H1 (cell line): ENCODE data around the gene IDH2. TPM values are rescaled to one million over a fixed set of nuclear protein-coding genes. Genes with fewer than 3 reads are reported as not detected.

Experiments used
- CTCF ChIA-PET: fragments of 300-600 bp; sonication (Branson Sonifier 250); formaldehyde crosslinking; loops from one replicate; lab custom pipeline; 2021; ENCODE audit not compliant: partially characterized antibody; lab: Charles Lee
- POLR2A ChIA-PET: fragments of 300-600 bp; sonication (Branson Sonifier 250); formaldehyde crosslinking; loops from one replicate; lab custom pipeline; 2021; ENCODE audit warnings: inconsistent platforms; ENCODE audit not compliant: partially characterized antibody; lab: Charles Lee
- DNase-seq, 2 experiments: peaks; one replicate each; pipeline versions ENCODE4 v3.0.0 to v3.0.0-alpha.2; 2010 to 2022; ENCODE audit warnings: low spot score in 2 of 2, low read depth in 1 of 2, mixed read lengths in 1 of 2
- FAIRE-seq: peaks from 2 replicates; lab custom pipeline; 2011; peaks lifted over from hg19 to GRCh38; lab: Jason Lieb, UNC
- H2AFZ ChIP-seq: 2 replicates; pipeline ENCODE4 v1.8.1; 2012; ENCODE audit warnings: low read length, inconsistent platforms
- H2AK5ac ChIP-seq: 2 replicates; pipeline ENCODE4 v1.6.1; 2013; ENCODE audit warnings: low read depth, low read length
- H2BK120ac ChIP-seq: replicated peaks from 2 replicates; pipeline ENCODE3; 2013; ENCODE audit warnings: low read depth, low read length, inconsistent platforms
- H2BK12ac ChIP-seq: 2 replicates; pipeline ENCODE4 v1.6.1; 2013; ENCODE audit warnings: low read depth, low read length
- H2BK15ac ChIP-seq: 2 replicates; pipeline ENCODE4 v1.6.1; 2013; ENCODE audit warnings: low read length
- H2BK20ac ChIP-seq: 2 replicates; pipeline ENCODE4 v1.6.1; 2013; ENCODE audit warnings: low read length
- H2BK5ac ChIP-seq: 2 replicates; pipeline ENCODE4 v1.6.1; 2013; ENCODE audit warnings: low read depth, low read length
- H3K14ac ChIP-seq: 2 replicates; pipeline ENCODE4 v1.6.1; 2013; ENCODE audit warnings: inconsistent platforms; ENCODE audit not compliant: insufficient read length
- H3K18ac ChIP-seq: 2 replicates; pipeline ENCODE4 v1.6.1; 2013; ENCODE audit warnings: low read length; ENCODE audit errors: extremely low read depth
- H3K23ac ChIP-seq: 2 replicates; pipeline ENCODE4 v1.6.1; 2013; ENCODE audit warnings: inconsistent platforms; ENCODE audit not compliant: insufficient read length
- H3K23me2 ChIP-seq: 2 replicates; pipeline ENCODE4 v1.6.1; 2013; ENCODE audit warnings: low read depth, low read length
- H3K27ac ChIP-seq: 2 replicates; pipeline ENCODE4 v1.6.1; 2011; ENCODE audit warnings: low read depth, low read length, inconsistent platforms
- H3K27me3 ChIP-seq, 4 experiments: replicated peaks in 1 of 4; 1 replicate in 1 of 4; 2 replicates in 3 of 4; pipeline versions ENCODE4 v1.6.1 to v1.8.1; 2011 to 2013; ENCODE audit warnings: low read length in 3 of 4, mild to moderate bottlenecking in 3 of 4, inconsistent platforms in 2 of 4, mixed read lengths in 2 of 4, moderate library complexity in 1 of 4; ENCODE audit not compliant: control insufficient read depth in 3 of 4, insufficient read depth in 3 of 4; ENCODE audit errors: extremely low read depth in 1 of 4
- H3K36me3 ChIP-seq, 4 experiments: 2 replicates each; pipeline versions ENCODE4 v1.6.1 to v1.8.1; 2011 to 2013; ENCODE audit warnings: mild to moderate bottlenecking in 4 of 4, low read length in 3 of 4, moderate library complexity in 2 of 4, control low read depth in 1 of 4, inconsistent platforms in 1 of 4; ENCODE audit not compliant: insufficient read depth in 4 of 4, control insufficient read depth in 2 of 4
- H3K4ac ChIP-seq: replicated peaks from 2 replicates; pipeline ENCODE3; 2013; ENCODE audit warnings: low read length, low read depth, mixed read lengths, inconsistent platforms; ENCODE audit not compliant: insufficient read length
- H3K4me1 ChIP-seq, 4 experiments: replicated peaks in 1 of 4; 1 replicate in 1 of 4; 2 replicates in 3 of 4; pipeline versions ENCODE4 v1.6.1 to v1.8.1; 2011 to 2013; ENCODE audit warnings: low read length in 3 of 4, inconsistent platforms in 2 of 4, mixed read lengths in 1 of 4; ENCODE audit not compliant: insufficient read depth in 4 of 4, control insufficient read depth in 3 of 4
- H3K4me2 ChIP-seq, 2 experiments: 2 replicates each; pipeline versions ENCODE4 v1.6.1 to v1.8.1; 2011 to 2013; ENCODE audit warnings: low read depth in 2 of 2, low read length in 2 of 2, control low read depth in 1 of 2, inconsistent platforms in 1 of 2, mild to moderate bottlenecking in 1 of 2; ENCODE audit not compliant: insufficient read depth in 1 of 2
- H3K4me3 ChIP-seq, 4 experiments: fragments of 200-600, 300-600 bp in 1 of 4; sonication (generic), shearing (Covaris generic), sonication (Bioruptor Twin) in 1 of 4; 2 replicates each; pipeline versions ENCODE4 v1.5.1 to v1.8.1; 2011 to 2016; ENCODE audit warnings: low read length in 4 of 4, low read depth in 3 of 4, control low read depth in 2 of 4, inconsistent platforms in 2 of 4, mild to moderate bottlenecking in 2 of 4, mixed read lengths in 1 of 4, moderate library complexity in 1 of 4; ENCODE audit not compliant: insufficient read depth in 2 of 4; ENCODE audit errors: extremely low read depth in 1 of 4
- H3K56ac ChIP-seq: replicated peaks from 2 replicates; pipeline ENCODE3; 2013; ENCODE audit warnings: low read depth, mild to moderate bottlenecking, mixed read lengths, low read length, inconsistent platforms; ENCODE audit not compliant: insufficient read length
- H3K79me1 ChIP-seq: 2 replicates; pipeline ENCODE4 v1.6.1; 2013; ENCODE audit warnings: low read depth, low read length, control low read depth
- H3K79me2 ChIP-seq, 2 experiments: 2 replicates each; pipeline versions ENCODE4 v1.6.1 to v1.8.1; 2012 to 2013; ENCODE audit warnings: low read length in 2 of 2, mild to moderate bottlenecking in 2 of 2, inconsistent platforms in 1 of 2; ENCODE audit not compliant: insufficient read depth in 2 of 2, control insufficient read depth in 1 of 2
- H3K9ac ChIP-seq, 4 experiments: replicated peaks in 1 of 4; 1 replicate in 1 of 4; 2 replicates in 3 of 4; pipeline versions ENCODE4 v1.6.1 to v1.8.1; 2011 to 2013; ENCODE audit warnings: low read depth in 3 of 4, low read length in 3 of 4, control low read depth in 2 of 4, mild to moderate bottlenecking in 2 of 4, moderate library complexity in 2 of 4, inconsistent platforms in 1 of 4; ENCODE audit errors: extremely low read depth in 1 of 4
- H3K9me3 ChIP-seq, 2 experiments: 2 replicates each; pipeline versions ENCODE4 v1.6.1 to v1.8.1; 2012 to 2013; ENCODE audit warnings: mild to moderate bottlenecking in 2 of 2, moderate library complexity in 2 of 2, control low read depth in 1 of 2, inconsistent platforms in 1 of 2, low read depth in 1 of 2, low read length in 1 of 2, mixed read lengths in 1 of 2; ENCODE audit not compliant: insufficient read depth in 2 of 2
- H4K20me1 ChIP-seq, 2 experiments: replicated peaks in 1 of 2; 2 replicates each; pipeline versions ENCODE3 to v1.8.1; 2011 to 2013; ENCODE audit warnings: inconsistent platforms in 2 of 2, low read length in 2 of 2, mild to moderate bottlenecking in 1 of 2; ENCODE audit not compliant: insufficient read depth in 2 of 2, control insufficient read depth in 1 of 2
- H4K5ac ChIP-seq: 2 replicates; pipeline ENCODE4 v1.6.1; 2013; ENCODE audit warnings: low read length, low read depth, mixed read lengths, inconsistent platforms; ENCODE audit not compliant: insufficient read length
- H4K8ac ChIP-seq: 2 replicates; pipeline ENCODE4 v1.8.0; 2013; ENCODE audit warnings: mild to moderate bottlenecking, moderate library complexity, low read length, inconsistent platforms; ENCODE audit not compliant: insufficient read depth; ENCODE audit errors: extremely low read depth
- H4K91ac ChIP-seq: replicated peaks from 2 replicates; pipeline ENCODE3; 2013; ENCODE audit warnings: low read length, mixed read lengths, inconsistent platforms; ENCODE audit not compliant: insufficient read length
- BACH1 ChIP-seq: IDR thresholded peaks from 2 replicates; pipeline ENCODE4 v1.6.1; 2012; ENCODE audit warnings: low read length, improper control_type of control experiment
- CHD1 ChIP-seq: IDR thresholded peaks from 2 replicates; pipeline ENCODE4 v1.6.1; 2012; ENCODE audit warnings: low read depth, low read length, improper control_type of control experiment
- CREB1 ChIP-seq: IDR thresholded peaks from 2 replicates; pipeline ENCODE4 v1.6.1; 2012; ENCODE audit warnings: inconsistent platforms
- GTF2F1 ChIP-seq: IDR thresholded peaks from 2 replicates; pipeline ENCODE4 v1.6.1; 2012; ENCODE audit warnings: low read depth, low read length, improper control_type of control experiment, borderline replicate concordance
- MAFK ChIP-seq: IDR thresholded peaks from 2 replicates; pipeline ENCODE4 v1.6.1; 2012; ENCODE audit warnings: low read depth, mild to moderate bottlenecking, improper control_type of control experiment, low read length
- RBBP5 ChIP-seq: IDR thresholded peaks from 2 replicates; pipeline ENCODE4 v1.7.1; 2012; ENCODE audit warnings: low read depth, mild to moderate bottlenecking, inconsistent platforms, low read length, moderate library complexity, borderline replicate concordance
- WGBS, 2 experiments: shearing (Covaris generic) in 1 of 2; methylation state at CpG; one replicate each; pipeline versions ENCODE4 v1.1.6 to v1.1.7; 2013 to 2015; ENCODE audit warnings: low lambda C conversion rate in 2 of 2, mixed read lengths in 2 of 2, inconsistent platforms in 1 of 2, low coverage in 1 of 2, missing lambda C conversion rate in 1 of 2; ENCODE audit not compliant: insufficient replicate concordance in 2 of 2, insufficient coverage in 1 of 2, insufficient read length in 1 of 2; ENCODE audit errors: extremely low coverage in 1 of 2, missing lambda C conversion rate in 1 of 2; 5-methylcytosine and 5-hydroxymethylcytosine counted together
- polyA plus RNA-seq, 7 experiments: library from polyadenylated mRNA; depleted of rRNA in 3 of 7; stranded (reverse) in 5 of 7; unstranded in 2 of 7; fragments of >200 nt in 5 of 7; fragments of 200-250 nt in 2 of 7; gene quantifications; 1 replicate in 5 of 7; 2 replicates in 1 of 7; 4 replicates in 1 of 7; pipeline versions ENCODE4 v1.2.1 to v1.2.3, GENCODE V29; 2011 to 2013; ENCODE audit warnings: missing spikeins in 2 of 7, mixed read lengths in 2 of 7
- total RNA-seq: library from RNA; stranded (reverse); fragmentation: NEBNext Ultra II Directional; extraction: Animal tissue kit (Norgen Biotek cat#: 25700); gene quantifications from 2 replicates; pipeline ENCODE4 v1.2.1, GENCODE V29; 2021

The IDH2 gene
- total and polyA plus RNA-seq, 2 of the 8 experiments (the other 6 are each of a cell fraction or from before 2014, with no cell fraction given) = 64.2 to 84.6 TPM

GRCh38 chr15:90037961-90038631 is 64.2 kb downstream of the IDH2 start:
- no peaks in the 10 kb centered on the region for H3K79me2 ChIP-seq
- H2BK20ac ChIP-seq = 0 out of 2 replicates have a peak overlapping the region, but pooled peaks have one; percentile 3
- no peak overlapping the region for H3K4me3 ChIP-seq
- no peak overlapping the region for H2AFZ ChIP-seq
- ChIA-PET CTCF (interaction anchor here (1.0 kb wide), 1 partner anchor 48 kb away, joined by 5 read pairs; no protein-coding TSS in a partner anchor), POLR2A (interaction anchor here (1.1 kb wide), 1 partner anchor 24 kb away, joined by 3 read pairs; no protein-coding TSS in a partner anchor)
- no peak overlapping the region for H2AK5ac ChIP-seq
- no peak overlapping the region for H3K4ac ChIP-seq
- WGBS, 2 experiments = 84% methylated on average over 14 of the region's 14 CpGs; no CpG with 5 or more reads in 1 of the 2 experiments
- FAIRE-seq (no peak), DNase-seq (no peak)
- H4K5ac ChIP-seq = no peak overlapping the region
- no peak overlapping the region for H3K9ac ChIP-seq
- H3K14ac ChIP-seq = no peak overlapping the region
- H2BK12ac ChIP-seq = no peak overlapping the region
- H3K79me1 ChIP-seq = peaks cover 7% of the 10 kb centered on the region
- H2BK120ac ChIP-seq = no peak overlapping the region
- no peak overlapping the region for H2BK5ac ChIP-seq
- H3K23ac ChIP-seq = no peak overlapping the region
- peaks cover 0 to 3% of the 10 kb centered on the region in 2 experiments for H4K20me1 ChIP-seq
- no peak overlapping the region for H4K8ac ChIP-seq
- no peak overlapping the region for H4K91ac ChIP-seq
- H3K56ac ChIP-seq = no peak overlapping the region
- peaks cover 2% of the 10 kb centered on the region; the same call in 1 of the 2 replicates for H3K23me2 ChIP-seq
- H2BK15ac ChIP-seq = no peak overlapping the region
- H3K36me3 ChIP-seq = no peaks in the 10 kb centered on the region
- H3K18ac ChIP-seq = no peak overlapping the region
- no peaks in the 10 kb centered on the region for H3K9me3 ChIP-seq
- no peaks in the 10 kb centered on the region for H3K27me3 ChIP-seq
- peaks cover 0 to 36% (median 7%) of the 10 kb centered on the region in 4 experiments; a peak in 4 of 7 replicates for H3K4me1 ChIP-seq
- H3K27ac ChIP-seq = no peak overlapping the region
- TF ChIP-seq BACH1 (peak; percentile 81), MAFK (peak; percentile 76; the same call in 1 of the 2 replicates), CHD1 (no peak), GTF2F1 (no peak), CREB1 (no peak), RBBP5 (no peak)
- no peak overlapping the region for H3K4me2 ChIP-seq
